C4-2B (cell line): Measurements from ENCODE around the gene ORAI3.

Experiments
- H3K27ac ChIP-seq: fragments of 450-650 bp; 2 replicates; pipeline ENCODE4 v1.5.1; 2017
- ZFX ChIP-seq: fragments of 450-650 bp; IDR thresholded peaks from 2 replicates; pipeline ENCODE4 v1.6.1; 2017
- TF ChIP-seq, protein P1 (sequence below): fragments of 450-650 bp; conservative IDR thresholded peaks from 2 replicates; pipeline ENCODE4 v1.5.1; 2017; ENCODE audit warnings: mild to moderate bottlenecking

Gene ORAI3

GRCh38 chr16:30949650-30950515, 1.0 kb downstream of the ORAI3 start:
- H3K27ac ChIP-seq, result peak overlapping the region; percentile 74
- no peak for TF ChIP-seq ZFX
- TF ChIP-seq, protein P1, sequence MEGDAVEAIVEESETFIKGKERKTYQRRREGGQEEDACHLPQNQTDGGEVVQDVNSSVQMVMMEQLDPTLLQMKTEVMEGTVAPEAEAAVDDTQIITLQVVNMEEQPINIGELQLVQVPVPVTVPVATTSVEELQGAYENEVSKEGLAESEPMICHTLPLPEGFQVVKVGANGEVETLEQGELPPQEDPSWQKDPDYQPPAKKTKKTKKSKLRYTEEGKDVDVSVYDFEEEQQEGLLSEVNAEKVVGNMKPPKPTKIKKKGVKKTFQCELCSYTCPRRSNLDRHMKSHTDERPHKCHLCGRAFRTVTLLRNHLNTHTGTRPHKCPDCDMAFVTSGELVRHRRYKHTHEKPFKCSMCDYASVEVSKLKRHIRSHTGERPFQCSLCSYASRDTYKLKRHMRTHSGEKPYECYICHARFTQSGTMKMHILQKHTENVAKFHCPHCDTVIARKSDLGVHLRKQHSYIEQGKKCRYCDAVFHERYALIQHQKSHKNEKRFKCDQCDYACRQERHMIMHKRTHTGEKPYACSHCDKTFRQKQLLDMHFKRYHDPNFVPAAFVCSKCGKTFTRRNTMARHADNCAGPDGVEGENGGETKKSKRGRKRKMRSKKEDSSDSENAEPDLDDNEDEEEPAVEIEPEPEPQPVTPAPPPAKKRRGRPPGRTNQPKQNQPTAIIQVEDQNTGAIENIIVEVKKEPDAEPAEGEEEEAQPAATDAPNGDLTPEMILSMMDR, result no peak

GRCh38 chr16:30950516-30951065, 1.7 kb downstream of the ORAI3 start:
- TF ChIP-seq, protein P1, result no peak
- TF ChIP-seq ZFX, result no peak
- peak overlapping the region; percentile 61; the same call in 1 of the 2 replicates for H3K27ac ChIP-seq

DNA sequence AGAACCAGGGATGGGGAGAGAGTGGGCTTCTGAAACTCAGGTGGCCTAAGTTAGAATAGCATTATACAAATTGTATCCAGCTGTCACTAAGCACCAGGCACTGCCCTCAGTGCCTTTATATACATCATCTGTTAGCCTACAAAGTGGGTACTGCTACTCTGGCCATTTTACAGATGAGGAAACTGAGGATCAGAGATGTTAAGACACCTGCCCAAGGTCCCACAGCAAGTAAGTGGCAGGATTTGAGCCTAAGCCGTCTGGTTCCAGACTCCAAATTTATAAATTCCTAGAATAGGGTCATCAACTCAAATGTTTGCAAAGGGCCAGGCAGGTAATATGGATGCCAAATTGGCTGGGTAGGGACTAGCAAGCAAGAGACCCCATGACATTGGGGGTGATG, 2.3 kb downstream of the ORAI3 start:
- H3K27ac ChIP-seq, result peak overlapping the region; percentile 61
- TF ChIP-seq ZFX, result no peak
- TF ChIP-seq, protein P1, result no peak

DNA sequence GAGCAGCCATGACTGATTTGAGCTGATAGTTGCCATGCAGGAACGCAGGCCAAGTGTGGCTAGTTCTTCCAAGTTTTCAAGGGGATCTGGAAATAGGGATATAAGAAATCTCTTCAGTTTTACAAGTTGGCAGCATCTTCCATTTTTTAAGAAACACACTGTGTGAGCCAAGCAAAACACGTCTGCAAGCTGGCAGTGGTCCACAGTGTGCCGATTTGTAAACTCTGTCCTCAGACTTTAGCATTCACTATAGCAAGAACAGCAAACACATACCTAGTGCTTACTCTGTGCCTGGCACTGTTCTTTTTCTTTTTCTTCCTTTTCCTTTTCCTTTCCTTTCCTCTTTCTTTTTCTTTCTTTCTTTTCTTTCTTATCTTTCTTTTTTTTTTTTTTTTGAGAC, 2.9 kb downstream of the ORAI3 start:
- TF ChIP-seq, protein P1, result no peak
- TF ChIP-seq ZFX, result no peak
- H3K27ac ChIP-seq, result peak overlapping the region; percentile 61

DNA sequence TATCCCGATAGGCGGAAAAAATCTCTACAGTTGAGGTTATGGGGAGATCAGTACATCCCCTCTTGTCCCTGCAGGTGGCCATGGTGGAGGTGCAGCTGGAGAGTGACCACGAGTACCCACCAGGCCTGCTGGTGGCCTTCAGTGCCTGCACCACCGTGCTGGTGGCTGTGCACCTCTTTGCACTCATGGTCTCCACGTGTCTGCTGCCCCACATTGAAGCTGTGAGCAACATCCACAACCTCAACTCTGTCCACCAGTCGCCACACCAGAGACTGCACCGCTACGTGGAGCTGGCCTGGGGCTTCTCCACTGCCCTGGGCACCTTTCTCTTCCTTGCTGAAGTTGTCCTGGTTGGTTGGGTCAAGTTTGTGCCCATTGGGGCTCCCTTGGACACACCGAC, 4.2 kb downstream of the ORAI3 start:
- TF ChIP-seq ZFX, result no peak
- TF ChIP-seq, protein P1, result no peak
- no peak overlapping the region; the same call in 1 of the 2 replicates for H3K27ac ChIP-seq

DNA sequence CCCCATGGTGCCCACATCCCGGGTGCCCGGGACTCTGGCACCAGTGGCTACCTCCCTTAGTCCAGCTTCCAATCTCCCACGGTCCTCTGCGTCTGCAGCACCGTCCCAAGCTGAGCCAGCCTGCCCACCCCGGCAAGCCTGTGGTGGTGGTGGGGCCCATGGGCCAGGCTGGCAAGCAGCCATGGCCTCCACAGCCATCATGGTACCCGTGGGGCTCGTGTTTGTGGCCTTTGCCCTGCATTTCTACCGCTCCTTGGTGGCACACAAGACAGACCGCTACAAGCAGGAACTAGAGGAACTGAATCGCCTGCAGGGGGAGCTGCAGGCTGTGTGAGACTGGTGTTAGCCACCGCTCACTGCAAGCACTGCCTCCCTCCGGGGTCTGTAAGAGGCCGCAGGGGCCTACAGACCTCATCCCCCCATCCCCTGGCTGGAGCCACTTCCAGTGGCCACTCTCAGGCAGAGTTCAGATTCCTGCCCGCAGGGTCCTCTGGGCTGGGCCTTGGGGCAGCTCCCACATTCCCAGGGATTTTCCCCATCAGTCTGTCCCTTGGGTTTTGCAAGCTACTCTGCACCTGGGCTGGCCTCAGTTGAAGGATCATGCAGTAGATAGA, 4.8 kb downstream of the ORAI3 start:
- H3K27ac ChIP-seq, result no peak overlapping the region; the same call in 1 of the 2 replicates
- no peak for TF ChIP-seq ZFX
- TF ChIP-seq, protein P1, result peak; percentile 73

- TF ChIP-seq, protein P1, result no peak
- TF ChIP-seq ZFX, result no peak
Observed at GRCh38 chr16:30954993-30955392, 6.1 kb downstream of the ORAI3 start.

More at GRCh38 chr16:30954993-30955392, 6.1 kb downstream of the ORAI3 start:
- no peak overlapping the region for H3K27ac ChIP-seq
